Nucleus accumbens (tissue), 56 donors: ENCODE measurements around the gene PGP.
"Not testable (repeated sequence)": the region's sequence is repeated elsewhere in the genome, so short reads cannot be mapped to it uniquely, and the experiment has no call there.

ENCODE experiments used
- DNase-seq, 56 donors: peaks; one replicate each; lab custom pipeline; 2025; lab: John Stamatoyannopoulos, UW

Gene PGP

GRCh38 chr16:2204416-2205103 is 10.1 kb downstream of the PGP start:
- peak in 2 of 56 donors; percentile 40 to 41 for DNase-seq

GRCh38 chr16:2203119-2203688 is 11.4 kb downstream of the PGP start:
- DNase-seq = not testable (repeated sequence)

DNA sequence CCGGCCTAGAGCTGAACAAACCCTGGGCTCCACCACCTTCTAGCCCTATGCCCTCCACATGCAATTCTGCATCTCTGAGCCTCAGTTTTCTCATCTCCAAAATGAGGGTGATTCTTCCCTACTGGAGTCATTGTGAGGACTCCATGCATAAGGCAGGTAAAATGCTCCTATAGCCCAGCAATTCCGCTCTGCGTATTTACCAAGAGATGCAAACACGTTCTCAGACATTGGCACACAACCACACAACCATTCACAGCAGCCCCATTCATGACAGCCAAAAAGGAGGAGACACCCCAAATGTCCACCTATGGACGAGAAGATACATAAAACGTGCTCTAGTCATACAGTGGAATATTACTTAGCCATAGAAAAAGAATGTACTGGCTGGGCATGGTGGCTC is 14.3 kb downstream of the PGP start:
- DNase-seq = no peak

DNA sequence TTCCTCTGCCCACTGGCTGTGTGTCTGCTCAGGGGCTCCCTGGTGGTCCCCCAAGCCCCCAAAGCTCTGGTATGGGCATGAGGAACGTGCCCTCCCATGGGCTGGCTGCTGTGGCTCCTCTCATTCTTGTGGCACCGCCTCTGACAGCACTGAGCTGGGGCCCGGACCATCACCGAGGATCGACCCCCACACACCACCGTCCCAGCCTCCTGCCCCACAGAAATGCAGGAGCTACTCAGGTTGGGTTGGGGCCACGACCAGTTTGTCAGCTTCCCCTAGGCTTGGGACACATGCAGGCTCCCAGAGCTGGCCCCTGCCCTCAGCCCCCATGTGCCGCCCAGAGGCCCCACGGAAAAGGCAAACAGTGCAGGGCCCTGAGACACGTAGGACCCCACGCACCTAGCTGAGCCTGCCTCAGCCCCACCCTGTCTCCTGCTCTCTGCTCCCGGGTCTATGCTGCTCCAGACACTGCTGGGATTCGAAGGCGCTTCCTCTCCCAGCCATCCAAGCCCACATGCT is 15.0 kb downstream of the PGP start:
- no peak for DNase-seq

- no peak for DNase-seq
Measured at GRCh38 chr16:2199095-2199494, 15.5 kb downstream of the PGP start.

GRCh38 chr16:2198283-2198682 is 16.4 kb downstream of the PGP start:
- no peak for DNase-seq

DNA sequence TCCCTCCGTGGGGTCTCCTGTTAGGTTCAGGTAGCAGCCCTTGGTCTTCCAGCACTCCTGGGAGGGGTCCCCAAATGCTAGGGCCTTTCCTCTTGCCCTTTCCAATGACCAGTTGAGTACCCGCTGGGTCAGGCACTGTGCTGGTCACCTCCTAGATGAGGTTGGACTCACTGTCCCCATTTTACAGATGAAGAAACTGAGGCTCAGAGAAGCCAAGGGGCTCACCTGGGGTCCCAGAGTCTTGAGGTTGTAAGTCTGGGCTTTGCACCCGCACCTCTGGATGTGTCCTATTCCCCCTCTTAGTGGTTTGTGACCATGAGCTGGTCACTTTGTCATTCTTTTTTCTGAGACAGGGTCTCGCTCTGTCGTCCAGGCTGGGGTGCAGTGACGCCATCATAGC is 16.9 kb downstream of the PGP start:
- no peak for DNase-seq

- no peak for DNase-seq
Measured at GRCh38 chr16:2196981-2197511, 17.6 kb downstream of the PGP start.

- peak in 2 of 56 donors; percentile 52 to 58 for DNase-seq
Measured at GRCh38 chr16:2196162-2196980, 18.3 kb downstream of the PGP start, which contains the start of gene CASKIN1. Gene CASKIN1, minus strand, starts transcription at chr16:2196605. Its CDS starts 173 bp downstream, at chr16:2196432.

GRCh38 chr16:2195322-2196161 is 19.1 kb downstream of the PGP start:
- DNase-seq = no peak

DNA sequence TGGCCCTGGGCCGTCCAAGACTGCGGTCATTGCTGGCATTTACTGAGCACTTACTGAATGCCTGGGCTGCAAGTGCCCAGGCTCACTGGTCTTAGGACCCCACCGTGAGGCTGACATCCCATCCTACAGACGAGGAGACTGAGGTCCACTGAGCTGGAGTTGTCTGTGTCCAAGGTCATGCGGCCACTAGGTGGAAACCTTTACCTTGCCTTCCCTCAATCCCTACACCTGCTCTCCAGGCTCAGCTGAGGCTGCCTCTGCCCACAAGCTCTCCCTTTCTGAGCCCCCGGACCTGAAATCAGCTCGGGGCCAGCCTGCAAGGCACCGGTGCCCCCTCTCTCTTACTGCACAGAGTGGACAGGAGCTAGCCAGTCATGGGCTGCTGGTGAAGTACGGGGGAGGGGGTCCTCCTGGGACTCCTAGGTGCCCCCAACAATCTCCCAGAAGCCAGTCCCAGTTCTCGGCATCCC is 19.8 kb downstream of the PGP start:
- DNase-seq = no peak

DNA sequence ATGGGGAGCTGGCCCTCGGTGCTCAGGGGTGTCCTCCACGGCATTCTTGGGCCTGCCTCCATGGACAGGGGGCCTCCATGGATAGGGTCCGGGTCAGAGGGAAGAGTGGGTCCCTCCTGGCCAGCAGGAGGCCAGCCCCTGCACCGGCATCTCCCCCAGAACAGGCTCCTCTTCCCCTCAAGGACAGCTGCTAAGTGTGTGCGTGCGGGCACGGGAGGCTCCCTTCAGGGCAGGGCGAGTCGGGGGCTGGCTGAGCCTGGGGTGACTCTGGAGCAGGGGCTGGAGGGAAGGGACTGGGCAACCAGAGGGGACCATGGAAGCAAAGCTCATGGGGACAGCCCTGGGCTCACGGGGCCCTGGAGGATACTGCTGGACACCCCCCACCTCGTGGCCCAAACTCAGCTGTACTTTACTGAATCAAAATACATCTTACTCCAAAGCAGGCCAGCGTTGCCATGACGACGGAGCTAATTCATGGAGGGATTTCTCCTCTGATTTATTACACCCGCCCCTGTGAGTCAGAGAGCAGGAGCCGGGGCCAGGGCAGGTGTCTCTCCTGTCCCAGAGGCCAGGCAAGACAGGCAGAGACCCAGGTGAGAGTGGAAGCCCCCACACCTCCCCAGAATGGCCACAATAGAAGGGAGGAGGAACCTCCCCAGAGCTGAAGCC is 20.3 kb downstream of the PGP start:
- DNase-seq = peak in 5 of 56 donors; percentile 10 to 63 (median 28)

DNA sequence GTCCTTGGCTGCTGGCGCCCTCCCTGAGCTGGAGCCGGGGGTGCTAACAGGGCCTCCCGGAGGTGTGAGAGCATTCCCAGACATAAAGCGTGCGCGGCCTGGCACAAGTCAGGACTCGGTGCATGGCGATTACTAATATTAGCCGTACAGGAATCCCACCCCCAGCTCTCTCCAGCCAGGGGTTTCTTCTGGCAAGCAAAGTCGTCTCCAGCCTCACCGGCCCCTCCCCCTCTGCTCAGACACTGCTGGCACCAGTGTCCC is 23.3 kb downstream of the PGP start:
- peak in 7 of 56 donors; percentile 35 to 55 (median 51) for DNase-seq

GRCh38 chr16:2190659-2191445 is 23.8 kb downstream of the PGP start:
- DNase-seq = peak in 42 of 56 donors; percentile 5 to 77 (median 44)

GRCh38 chr16:2190002-2190658 is 24.5 kb downstream of the PGP start:
- DNase-seq = no peak

DNA sequence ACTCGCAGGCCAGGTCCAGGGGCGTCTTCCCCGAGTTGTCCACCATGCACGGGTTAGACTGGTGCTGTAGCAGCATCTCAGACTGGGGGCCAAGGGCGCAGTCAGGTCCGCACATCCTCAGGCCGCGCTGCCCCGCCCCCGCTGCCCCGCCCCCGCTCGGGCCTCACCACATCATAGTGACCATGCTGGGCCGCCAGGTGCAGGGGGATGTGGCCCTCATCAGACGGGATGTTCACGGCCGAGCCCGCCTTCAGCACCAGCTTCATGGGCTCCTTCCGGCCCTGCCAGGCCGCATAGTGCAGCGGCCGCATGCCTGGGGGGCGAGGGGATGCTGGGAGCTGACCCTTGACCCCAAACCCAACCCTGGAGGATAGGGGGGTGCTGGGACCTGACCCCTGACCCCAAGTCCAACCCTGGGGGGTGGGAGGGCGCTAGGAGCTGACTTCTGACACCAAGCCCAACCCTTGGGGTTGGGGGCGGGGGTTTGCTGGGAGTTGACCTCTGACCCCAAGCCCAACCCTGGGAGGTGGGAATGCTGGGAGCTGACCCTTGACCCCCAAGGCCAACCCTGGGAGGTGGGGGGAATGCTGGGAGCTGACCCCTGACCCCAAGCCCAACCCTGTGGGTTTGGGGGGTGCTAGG is 25.3 kb downstream of the PGP start:
- no peak for DNase-seq

DNA sequence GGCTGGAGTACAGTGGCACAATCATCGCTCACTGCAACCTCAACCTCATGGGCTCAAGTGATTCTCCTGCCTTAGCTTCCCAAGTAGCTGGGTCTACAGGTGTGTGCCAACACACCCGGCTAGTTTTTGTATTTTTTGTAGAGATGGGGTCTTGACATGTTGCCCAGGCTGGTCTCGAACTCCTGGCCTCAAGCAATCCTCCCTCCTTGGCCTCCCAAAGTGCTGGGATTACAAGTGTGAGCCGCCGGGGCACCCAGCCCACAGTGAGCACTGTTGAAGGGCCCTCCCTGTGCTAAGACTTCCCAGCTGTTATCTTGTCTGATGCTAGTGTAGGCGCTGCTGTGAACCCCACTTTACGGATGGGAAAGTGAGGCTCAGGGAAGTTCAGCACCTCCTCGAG is 26.2 kb downstream of the PGP start:
- DNase-seq = no peak

- DNase-seq = no peak
Measured at GRCh38 chr16:2187212-2187611, 27.4 kb downstream of the PGP start.
